Liver (tissue), 9 donors: ENCODE measurements around the gene MUL1. TPM values are rescaled to one million over a fixed set of nuclear protein-coding genes. Genes with fewer than 3 reads are reported as not detected.
A peak's percentile ranks its signal among the peaks of the same experiment; 100 is the strongest.

Experiments used
- DNase-seq: peaks from one replicate; pipeline ENCODE4 v3.0.0-alpha.2; 2017; ENCODE audit warnings: low spot score
- H3K27ac ChIP-seq, 2 donors: one replicate each; pipeline ENCODE4 v1.7.0; 2013; ENCODE audit warnings: inconsistent platforms in 2 of 2, low read length in 2 of 2, control low read depth in 1 of 2, low read depth in 1 of 2, mild to moderate bottlenecking in 1 of 2
- H3K27me3 ChIP-seq, 4 donors: one replicate each; pipeline versions ENCODE4 v1.6.1 to v1.7.0; 2013; ENCODE audit warnings: low read length in 3 of 4, inconsistent platforms in 1 of 4, mild to moderate bottlenecking in 1 of 4, moderate library complexity in 1 of 4; ENCODE audit not compliant: control insufficient read depth in 4 of 4, insufficient read depth in 4 of 4
- H3K36me3 ChIP-seq, 4 donors: one replicate each; pipeline versions ENCODE4 v1.6.1 to v1.7.0; 2013; ENCODE audit warnings: low read length in 3 of 4, mild to moderate bottlenecking in 3 of 4, low read depth in 1 of 4, moderate library complexity in 1 of 4; ENCODE audit not compliant: control insufficient read depth in 4 of 4, insufficient read depth in 3 of 4
- H3K4me1 ChIP-seq, 4 donors: one replicate each; pipeline versions ENCODE4 v1.6.1 to v1.7.0; 2013; ENCODE audit warnings: low read length in 3 of 4, mild to moderate bottlenecking in 3 of 4, moderate library complexity in 1 of 4; ENCODE audit not compliant: control insufficient read depth in 4 of 4, insufficient read depth in 4 of 4
- H3K4me3 ChIP-seq, 3 donors: one replicate each; pipeline versions ENCODE4 v1.6.1 to v1.7.0; 2013; ENCODE audit warnings: low read length in 3 of 3, control low read depth in 1 of 3, low read depth in 1 of 3, mild to moderate bottlenecking in 1 of 3
- H3K9ac ChIP-seq, 2 donors: one replicate each; pipeline ENCODE4 v1.7.0; 2013; ENCODE audit warnings: low read length in 2 of 2, mild to moderate bottlenecking in 2 of 2, moderate library complexity in 2 of 2, control low read depth in 1 of 2, low read depth in 1 of 2
- H3K9me3 ChIP-seq, 4 donors: one replicate each; pipeline versions ENCODE4 v1.6.1 to v1.7.0; 2013; ENCODE audit warnings: low read length in 3 of 4; ENCODE audit not compliant: control insufficient read depth in 4 of 4
- ATF3 ChIP-seq: IDR thresholded peaks from 2 replicates; pipeline ENCODE4 v1.6.1; 2016; ENCODE audit warnings: antibody characterized with exemption
- CTCF ChIP-seq: fragments of 150-350 bp; IDR thresholded peaks from 2 replicates; pipeline ENCODE4 v1.5.1; 2017; ENCODE audit warnings: improper control_type of control experiment, low read depth, low read length; ENCODE audit not compliant: missing input control
- EGR1 ChIP-seq, 2 donors: IDR thresholded peaks; 2 replicates each; pipeline ENCODE4 v1.6.1; 2016 to 2018; ENCODE audit warnings: antibody characterized with exemption in 2 of 2, low read depth in 2 of 2
- FOXA1 ChIP-seq: IDR thresholded peaks from 2 replicates; pipeline ENCODE4 v1.6.1; 2016; ENCODE audit warnings: antibody characterized with exemption
- FOXA2 ChIP-seq: IDR thresholded peaks from 2 replicates; pipeline ENCODE4 v1.6.1; 2016; ENCODE audit warnings: antibody characterized with exemption
- GABPA ChIP-seq, 2 donors: IDR thresholded peaks in 1 of 2; conservative IDR thresholded peaks in 1 of 2; 2 replicates each; pipeline ENCODE4 v1.6.1; 2016; ENCODE audit warnings: antibody characterized with exemption in 2 of 2, mild to moderate bottlenecking in 1 of 2, moderate library complexity in 1 of 2
- HNF4A ChIP-seq, 2 donors: conservative IDR thresholded peaks; 2 replicates each; pipeline ENCODE4 v1.6.1; 2016; ENCODE audit warnings: antibody characterized with exemption in 2 of 2, mild to moderate bottlenecking in 2 of 2
- JUND ChIP-seq, 2 donors: IDR thresholded peaks; 2 replicates each; pipeline ENCODE4 v1.6.1; 2016; ENCODE audit warnings: antibody characterized with exemption in 2 of 2
- NR2F2 ChIP-seq: IDR thresholded peaks from 2 replicates; pipeline ENCODE4 v1.6.1; 2016; ENCODE audit warnings: antibody characterized with exemption
- RXRA ChIP-seq, 2 donors: IDR thresholded peaks; 2 replicates each; pipeline ENCODE4 v1.6.1; 2017 to 2018; ENCODE audit warnings: antibody characterized with exemption in 2 of 2, mild to moderate bottlenecking in 1 of 2
- TAF1 ChIP-seq: conservative IDR thresholded peaks from 2 replicates; pipeline ENCODE4 v1.6.1; 2016; ENCODE audit warnings: antibody characterized with exemption, mild to moderate bottlenecking
- YY1 ChIP-seq: IDR thresholded peaks from 2 replicates; pipeline ENCODE4 v1.6.1; 2016; ENCODE audit warnings: antibody characterized with exemption, mild to moderate bottlenecking
- ZBTB33 ChIP-seq: IDR thresholded peaks from 2 replicates; pipeline ENCODE4 v1.6.1; 2016; ENCODE audit warnings: antibody characterized with exemption
- WGBS: extraction: QIAGEN DNeasy Blood & Tissue Kit; methylation state at CpG from one replicate; pipeline ENCODE4 v1.1.7; 2013; 5-methylcytosine and 5-hydroxymethylcytosine counted together
- polyA plus RNA-seq, 2 donors: library from polyadenylated mRNA; stranded (reverse) in 1 of 2; unstranded in 1 of 2; fragments of 200-250 nt in 1 of 2; fragments of >200 nt in 1 of 2; fragmentation: Nextera tagmentation in 1 of 2; extraction: Ambion mirVana in 1 of 2; gene quantifications; one replicate each; pipeline versions ENCODE4 v1.2.1 to v1.2.3, GENCODE V29; 2013 to 2015
- total RNA-seq, 2 donors: library from RNA; depleted of rRNA; stranded (reverse); fragments of >200 nt; gene quantifications; one replicate each; pipeline ENCODE4 v1.2.3, GENCODE V29; 2014
- TF ChIP-seq, protein P1 (sequence below): IDR thresholded peaks from 2 replicates; pipeline ENCODE4 v1.6.1; 2016; ENCODE audit warnings: antibody characterized with exemption
- TF ChIP-seq, protein P2 (sequence below): IDR thresholded peaks from 2 replicates; pipeline ENCODE4 v1.6.1; 2016; ENCODE audit warnings: antibody characterized with exemption, mild to moderate bottlenecking
- donor health status: healthy.
- donor health status: healthy.
- donor health status: healthy.
- donor health status: healthy.
- donor health status: healthy.

MUL1 gene
- total and polyA plus RNA-seq, 4 donors, result 9.5 to 19.4 (median 16.8) TPM

DNA sequence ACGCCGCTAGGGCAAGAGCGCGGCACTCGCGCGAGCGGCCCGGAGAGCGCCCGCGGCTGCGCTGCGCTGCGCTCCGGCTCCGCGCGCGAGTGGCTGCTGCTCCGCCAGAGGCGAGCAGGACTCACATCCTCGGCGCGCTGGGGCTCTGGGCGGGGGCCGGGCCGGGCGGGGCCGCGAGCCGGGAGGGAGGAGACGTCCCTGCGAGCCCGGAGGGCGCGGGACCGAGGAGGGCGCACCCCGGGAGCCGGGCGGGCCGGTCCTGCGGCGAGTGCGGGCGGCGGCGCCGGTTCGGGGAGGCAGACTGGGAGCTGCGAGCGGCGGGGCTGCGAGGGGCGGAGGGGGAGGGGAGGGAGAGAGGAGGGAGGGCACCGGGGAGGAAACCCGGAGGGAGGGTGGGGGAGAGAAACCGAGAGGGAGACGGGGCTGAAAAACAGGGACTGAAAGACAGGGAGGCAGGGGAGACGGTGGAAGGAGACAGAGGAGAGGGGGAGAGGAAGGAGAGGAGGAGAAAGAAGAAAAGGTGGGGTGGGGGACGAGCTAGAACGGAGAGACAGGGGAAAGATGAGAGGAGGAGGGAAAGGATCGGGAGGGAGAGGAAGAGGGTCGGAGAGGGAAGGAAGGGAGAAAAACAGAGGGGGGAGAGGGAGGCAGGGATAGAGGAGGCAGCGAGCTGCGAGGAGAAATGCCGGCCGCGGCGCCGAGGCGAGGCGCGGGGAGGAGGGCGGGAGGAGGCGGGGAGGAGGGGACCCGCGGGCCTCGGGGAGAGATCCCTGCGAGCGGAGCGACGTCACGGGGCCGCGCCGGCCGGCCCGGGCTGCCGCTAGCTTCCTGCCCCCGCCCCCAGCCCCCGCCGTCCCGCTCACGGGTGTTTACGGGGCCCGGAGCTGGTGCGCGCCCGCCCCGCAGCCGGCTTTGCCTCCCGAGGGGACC, 22.2 kb downstream of the MUL1 start, which contains the start of gene CAMK2N1:
TSS of gene CAMK2N1 (minus strand) at position 684 of the 930 bp plus-strand sequence. CDS start 831 bp downstream, outside the sequence.
- Histone ChIP-seq H3K9me3 (no peaks in the 10 kb centered on the region), H3K9ac (peak within 1 kb of the TSS; percentile 52 to 76), H3K36me3 (no peaks in the 10 kb centered on the region), H3K27ac (peak within 1 kb of the TSS; percentile 90 to 97), H3K27me3 (no peaks in the 10 kb centered on the region), H3K4me3 (peak within 1 kb of the TSS; percentile 87 to 97 (median 88)), H3K4me1 (peaks cover 11 to 48% (median 38%) of the 10 kb centered on the region in 4 donors)
- under 1% methylated on average over 104 of the region's 104 CpGs for WGBS
- DNase-seq, result peak; percentile 55
- TF ChIP-seq RXRA (IDR thresholded peaks at IDR 0.05) (no peak), EGR1 (IDR thresholded peaks at IDR 0.05; ENCODE audit: low read depth in 2 of 2) (no peak), NR2F2 (no peak), JUND (IDR thresholded peaks at IDR 0.05) (no peak), HNF4A (conservative IDR thresholded peaks at IDR 0.05) (no peak), FOXA1 (no peak), ATF3 (no peak)
- TF ChIP-seq, protein P1, sequence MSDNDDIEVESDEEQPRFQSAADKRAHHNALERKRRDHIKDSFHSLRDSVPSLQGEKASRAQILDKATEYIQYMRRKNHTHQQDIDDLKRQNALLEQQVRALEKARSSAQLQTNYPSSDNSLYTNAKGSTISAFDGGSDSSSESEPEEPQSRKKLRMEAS, result no peak

DNA sequence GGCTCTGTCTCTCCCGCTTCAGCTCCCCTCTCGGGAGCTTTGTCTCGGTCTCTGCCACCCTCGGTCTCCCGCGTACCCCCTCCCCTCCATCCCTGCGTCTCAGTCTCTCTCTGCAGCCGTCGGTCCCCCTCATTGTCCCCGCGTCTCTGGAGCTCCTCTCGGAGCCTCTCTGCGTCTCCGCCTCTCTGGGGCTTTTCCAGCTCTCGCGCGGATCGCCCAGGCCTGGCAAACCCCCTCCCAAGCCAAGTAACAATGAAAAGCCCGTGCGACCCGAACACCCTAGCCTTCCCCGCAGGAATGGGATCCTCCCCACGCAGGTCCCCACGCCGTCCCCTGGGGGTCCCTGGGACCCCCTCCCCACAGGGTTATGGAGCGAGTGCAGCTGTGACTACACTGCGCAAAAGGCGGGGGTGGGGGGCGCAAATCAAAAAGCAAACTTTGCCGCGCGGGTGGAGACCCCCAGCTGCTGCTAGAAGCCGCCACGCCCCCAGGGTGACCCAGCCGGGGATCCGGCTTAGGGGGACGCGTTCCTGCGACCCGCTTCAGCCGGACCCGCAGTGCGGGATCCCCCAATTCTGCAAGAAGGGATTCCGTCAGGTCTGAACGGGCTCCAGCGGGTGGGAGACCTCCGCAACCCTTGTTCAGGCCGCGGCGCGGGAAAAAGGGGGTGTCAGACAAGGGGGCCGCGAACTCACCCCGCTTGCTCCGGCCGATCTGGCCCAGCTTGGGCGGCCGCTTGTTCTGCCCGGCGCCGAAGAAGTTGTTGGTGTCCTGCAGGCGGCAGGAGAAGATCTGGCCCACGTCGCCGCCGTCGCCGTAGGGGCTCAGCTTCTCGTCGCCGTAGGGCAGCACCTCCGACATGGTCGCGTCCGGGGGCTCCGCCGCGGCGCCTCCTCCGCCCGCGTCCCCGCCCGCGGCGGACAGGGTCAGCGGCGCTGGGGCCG, 23.2 kb downstream of the MUL1 start:
- H3K4me1 ChIP-seq, result peaks cover 11 to 57% (median 44%) of the 10 kb centered on the region in 4 donors
- H3K27me3 ChIP-seq, result no peaks in the 10 kb centered on the region
- no peak for DNase-seq
- peak overlapping the region; percentile 36 to 76 for H3K9ac ChIP-seq
- TF ChIP-seq FOXA2, result no peak
- TF ChIP-seq TAF1, result no peak
- TF ChIP-seq, protein P2, sequence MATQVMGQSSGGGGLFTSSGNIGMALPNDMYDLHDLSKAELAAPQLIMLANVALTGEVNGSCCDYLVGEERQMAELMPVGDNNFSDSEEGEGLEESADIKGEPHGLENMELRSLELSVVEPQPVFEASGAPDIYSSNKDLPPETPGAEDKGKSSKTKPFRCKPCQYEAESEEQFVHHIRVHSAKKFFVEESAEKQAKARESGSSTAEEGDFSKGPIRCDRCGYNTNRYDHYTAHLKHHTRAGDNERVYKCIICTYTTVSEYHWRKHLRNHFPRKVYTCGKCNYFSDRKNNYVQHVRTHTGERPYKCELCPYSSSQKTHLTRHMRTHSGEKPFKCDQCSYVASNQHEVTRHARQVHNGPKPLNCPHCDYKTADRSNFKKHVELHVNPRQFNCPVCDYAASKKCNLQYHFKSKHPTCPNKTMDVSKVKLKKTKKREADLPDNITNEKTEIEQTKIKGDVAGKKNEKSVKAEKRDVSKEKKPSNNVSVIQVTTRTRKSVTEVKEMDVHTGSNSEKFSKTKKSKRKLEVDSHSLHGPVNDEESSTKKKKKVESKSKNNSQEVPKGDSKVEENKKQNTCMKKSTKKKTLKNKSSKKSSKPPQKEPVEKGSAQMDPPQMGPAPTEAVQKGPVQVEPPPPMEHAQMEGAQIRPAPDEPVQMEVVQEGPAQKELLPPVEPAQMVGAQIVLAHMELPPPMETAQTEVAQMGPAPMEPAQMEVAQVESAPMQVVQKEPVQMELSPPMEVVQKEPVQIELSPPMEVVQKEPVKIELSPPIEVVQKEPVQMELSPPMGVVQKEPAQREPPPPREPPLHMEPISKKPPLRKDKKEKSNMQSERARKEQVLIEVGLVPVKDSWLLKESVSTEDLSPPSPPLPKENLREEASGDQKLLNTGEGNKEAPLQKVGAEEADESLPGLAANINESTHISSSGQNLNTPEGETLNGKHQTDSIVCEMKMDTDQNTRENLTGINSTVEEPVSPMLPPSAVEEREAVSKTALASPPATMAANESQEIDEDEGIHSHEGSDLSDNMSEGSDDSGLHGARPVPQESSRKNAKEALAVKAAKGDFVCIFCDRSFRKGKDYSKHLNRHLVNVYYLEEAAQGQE, result no peak
- no peak for TF ChIP-seq FOXA1
- no peak for TF ChIP-seq RXRA (IDR thresholded peaks at IDR 0.05)
- no peak for TF ChIP-seq GABPA (IDR thresholded peaks at IDR 0.05 in 1 of 2, conservative IDR thresholded peaks at IDR 0.05 in 1 of 2)
- TF ChIP-seq CTCF, result no peak
- no peak for TF ChIP-seq ATF3
- no peak for TF ChIP-seq NR2F2
- no peak for TF ChIP-seq ZBTB33
- TF ChIP-seq HNF4A (conservative IDR thresholded peaks at IDR 0.05), result no peak
- TF ChIP-seq JUND (IDR thresholded peaks at IDR 0.05), result no peak
- no peak for TF ChIP-seq EGR1 (IDR thresholded peaks at IDR 0.05; ENCODE audit: low read depth in 2 of 2)
- TF ChIP-seq YY1, result no peak
- H3K4me3 ChIP-seq, result peak overlapping the region; percentile 80 to 88 (median 87)
- H3K36me3 ChIP-seq, result no peaks in the 10 kb centered on the region
- peak overlapping the region; percentile 71 to 85 for H3K27ac ChIP-seq
- WGBS, result under 1% methylated on average over 89 of the region's 89 CpGs
- no peaks in the 10 kb centered on the region for H3K9me3 ChIP-seq
